Measurements from ENCODE around the gene TMEM79.

DNA sequence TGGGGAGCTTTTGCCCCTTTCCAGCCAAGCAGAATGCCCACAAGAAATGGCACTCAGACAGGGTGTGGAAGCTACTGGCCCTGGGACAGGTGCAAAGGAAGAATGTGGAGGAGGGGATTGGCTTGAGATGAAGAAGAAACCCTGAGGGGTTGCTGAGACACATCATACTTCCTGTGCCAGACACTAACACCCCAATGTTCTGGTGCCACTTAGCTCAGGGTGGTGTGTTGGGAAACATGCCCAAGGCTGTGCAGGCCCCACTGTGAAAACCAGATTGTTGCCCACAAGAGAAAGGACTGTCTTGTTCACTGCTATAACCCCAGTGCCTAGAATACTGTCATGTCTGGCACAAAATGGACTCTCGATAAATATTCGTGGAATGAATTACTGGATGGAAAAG is 26.4 kb upstream of the TMEM79 start:
- TF ChIP-seq, protein P1, sequence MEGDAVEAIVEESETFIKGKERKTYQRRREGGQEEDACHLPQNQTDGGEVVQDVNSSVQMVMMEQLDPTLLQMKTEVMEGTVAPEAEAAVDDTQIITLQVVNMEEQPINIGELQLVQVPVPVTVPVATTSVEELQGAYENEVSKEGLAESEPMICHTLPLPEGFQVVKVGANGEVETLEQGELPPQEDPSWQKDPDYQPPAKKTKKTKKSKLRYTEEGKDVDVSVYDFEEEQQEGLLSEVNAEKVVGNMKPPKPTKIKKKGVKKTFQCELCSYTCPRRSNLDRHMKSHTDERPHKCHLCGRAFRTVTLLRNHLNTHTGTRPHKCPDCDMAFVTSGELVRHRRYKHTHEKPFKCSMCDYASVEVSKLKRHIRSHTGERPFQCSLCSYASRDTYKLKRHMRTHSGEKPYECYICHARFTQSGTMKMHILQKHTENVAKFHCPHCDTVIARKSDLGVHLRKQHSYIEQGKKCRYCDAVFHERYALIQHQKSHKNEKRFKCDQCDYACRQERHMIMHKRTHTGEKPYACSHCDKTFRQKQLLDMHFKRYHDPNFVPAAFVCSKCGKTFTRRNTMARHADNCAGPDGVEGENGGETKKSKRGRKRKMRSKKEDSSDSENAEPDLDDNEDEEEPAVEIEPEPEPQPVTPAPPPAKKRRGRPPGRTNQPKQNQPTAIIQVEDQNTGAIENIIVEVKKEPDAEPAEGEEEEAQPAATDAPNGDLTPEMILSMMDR (conservative IDR thresholded peaks at IDR 0.05; ENCODE audit: low read depth, low read length): no peak
- no peak for TF ChIP-seq EZH2 (IDR thresholded peaks at IDR 0.05; ENCODE audit: borderline replicate concordance, low read depth, low read length, poor library complexity, severe bottlenecking)

All from A673 (cell line).